Astrocyte (in vitro differentiated cells and primary cell): ENCODE results near the gene ZNF783.

Experiments
- CTCF ChIP-seq: IDR thresholded peaks from 2 replicates; pipeline ENCODE4 v1.5.1; 2011; ENCODE audit warnings: low read depth, mild to moderate bottlenecking, inconsistent platforms, low read length, moderate library complexity; ENCODE audit not compliant: insufficient read depth
- EZH2 ChIP-seq: IDR thresholded peaks from 2 replicates; pipeline ENCODE4 v1.6.1; 2012; ENCODE audit warnings: mild to moderate bottlenecking, low read length, inconsistent platforms; ENCODE audit not compliant: insufficient read depth

GRCh38 chr7:149284850-149285585 is 23.0 kb downstream of the ZNF783 start:
- no peak for TF ChIP-seq EZH2
- no peak for TF ChIP-seq CTCF
